Erythroblast (primary cell): ENCODE measurements around the gene ZNF460.

Source experiments
- GATA1 ChIP-seq: IDR thresholded peaks from 2 replicates; pipeline ENCODE4 v1.6.1; 2011; ENCODE audit warnings: low read depth, mild to moderate bottlenecking, control low read depth, low read length, moderate library complexity
- POLR2A ChIP-seq: IDR thresholded peaks from 2 replicates; pipeline ENCODE4 v1.6.1; 2011; ENCODE audit warnings: mild to moderate bottlenecking, low read length

DNA sequence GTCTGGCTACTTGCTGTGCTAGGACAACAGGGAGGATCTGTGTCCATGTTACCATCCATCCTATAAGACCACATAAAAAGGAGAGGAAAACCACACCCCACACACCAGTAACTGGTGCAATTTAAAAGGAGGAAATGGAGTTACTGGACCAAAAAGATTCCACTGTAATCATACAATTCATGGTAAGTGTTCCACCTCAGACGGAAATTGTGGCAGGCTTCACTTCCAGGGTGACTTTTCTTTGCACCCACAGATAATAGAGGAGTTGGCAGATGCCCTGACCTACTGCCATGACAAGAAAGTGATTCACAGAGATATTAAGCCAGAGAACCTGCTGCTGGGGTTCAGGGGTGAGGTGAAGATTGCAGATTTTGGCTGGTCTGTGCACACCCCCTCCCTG, 47.1 kb upstream of the ZNF460 start:
- TF ChIP-seq POLR2A (no peak), GATA1 (no peak)
